Measurements from ENCODE around the gene UBAP2. TPM values are rescaled to one million over a fixed set of nuclear protein-coding genes. Genes with fewer than 3 reads are reported as not detected.

UBAP2 gene
- total RNA-seq, 1 donor from 2014 or later = 73.3 TPM

DNA sequence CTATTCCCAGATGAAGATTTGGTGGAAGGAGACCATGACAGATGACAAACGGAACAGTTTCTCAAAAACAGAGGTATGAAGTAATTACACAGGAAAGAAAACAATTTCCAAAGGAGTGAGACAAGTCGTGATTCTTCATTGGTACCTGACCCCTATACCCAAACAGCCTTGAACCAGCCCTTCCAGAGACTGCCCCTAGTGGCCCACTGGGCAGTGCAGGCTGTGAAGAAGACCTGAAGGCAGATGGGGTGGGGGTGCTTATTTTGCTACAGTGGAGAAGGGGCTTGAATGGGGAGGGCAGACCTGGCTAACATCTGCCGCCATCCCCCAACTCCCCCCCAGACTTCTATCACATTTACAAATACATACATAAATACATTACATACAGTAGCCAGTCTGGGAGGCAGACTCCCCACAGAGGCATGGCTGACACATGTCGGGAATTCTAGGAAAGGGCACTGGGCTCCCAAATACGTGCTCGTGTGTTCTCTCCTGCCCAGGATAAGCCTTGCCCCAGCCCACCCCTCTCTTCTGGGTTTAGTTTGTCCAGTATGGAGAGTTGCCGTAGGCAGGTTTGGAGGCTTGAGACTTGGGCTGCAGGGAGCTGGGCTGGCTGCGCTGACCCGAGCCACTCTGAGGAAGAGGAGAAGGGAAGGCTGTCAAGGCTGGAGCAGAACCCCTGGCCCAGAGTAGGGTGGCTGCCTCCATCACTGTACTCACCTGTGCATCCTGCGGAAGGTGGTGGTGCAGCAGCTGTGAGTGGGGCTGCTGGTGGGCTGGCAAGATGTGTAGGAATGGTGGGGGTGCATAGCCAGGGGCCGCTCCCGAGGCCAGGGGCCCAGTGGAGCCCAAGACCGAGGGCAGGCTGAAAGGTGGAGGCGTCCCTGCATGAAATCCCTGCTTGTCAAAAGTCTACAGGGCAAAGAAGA is 126.5 kb downstream of the UBAP2 start:
- no peak overlapping the region for H3K4me2 ChIP-seq (ENCODE audit: low read length)
- peaks cover 45% of the 10 kb centered on the region for H3K36me3 ChIP-seq (ENCODE audit: insufficient read depth, low read length)
- H3K27me3 Mint-ChIP-seq (ENCODE audit: low read depth, unreplicated experiment) = no peaks in the 10 kb centered on the region
- H3K36me3 Mint-ChIP-seq (ENCODE audit: low read depth, unreplicated experiment) = peaks cover 17% of the 10 kb centered on the region
- no peaks in the 10 kb centered on the region for H3K9me3 ChIP-seq (ENCODE audit: insufficient read depth, low read depth, low read length)
- FAIRE-seq (no peak), DNase-seq (ENCODE audit: low read depth) (no peak)
- no peaks in the 10 kb centered on the region for H3K9me3 Mint-ChIP-seq (ENCODE audit: unreplicated experiment)
- H3K9ac ChIP-seq (ENCODE audit: low read length) = no peak overlapping the region
- H3K4me1 Mint-ChIP-seq (ENCODE audit: low read depth, unreplicated experiment) = peaks cover 6% of the 10 kb centered on the region
- no peak overlapping the region for H2AFZ ChIP-seq (ENCODE audit: low read depth, low read length)
- H3K4me1 ChIP-seq (ENCODE audit: insufficient read depth, low read length) = no peaks in the 10 kb centered on the region
- H3K27ac ChIP-seq (ENCODE audit: low read depth, low read length) = no peak overlapping the region
- H3K27ac Mint-ChIP-seq (ENCODE audit: unreplicated experiment) = no peak overlapping the region
- no peaks in the 10 kb centered on the region for H3K79me2 ChIP-seq (ENCODE audit: insufficient read depth, low read length)
- TF ChIP-seq EZH2 (IDR thresholded peaks at IDR 0.05; ENCODE audit: insufficient read depth, low read length) = no peak
- TF ChIP-seq, protein P1, sequence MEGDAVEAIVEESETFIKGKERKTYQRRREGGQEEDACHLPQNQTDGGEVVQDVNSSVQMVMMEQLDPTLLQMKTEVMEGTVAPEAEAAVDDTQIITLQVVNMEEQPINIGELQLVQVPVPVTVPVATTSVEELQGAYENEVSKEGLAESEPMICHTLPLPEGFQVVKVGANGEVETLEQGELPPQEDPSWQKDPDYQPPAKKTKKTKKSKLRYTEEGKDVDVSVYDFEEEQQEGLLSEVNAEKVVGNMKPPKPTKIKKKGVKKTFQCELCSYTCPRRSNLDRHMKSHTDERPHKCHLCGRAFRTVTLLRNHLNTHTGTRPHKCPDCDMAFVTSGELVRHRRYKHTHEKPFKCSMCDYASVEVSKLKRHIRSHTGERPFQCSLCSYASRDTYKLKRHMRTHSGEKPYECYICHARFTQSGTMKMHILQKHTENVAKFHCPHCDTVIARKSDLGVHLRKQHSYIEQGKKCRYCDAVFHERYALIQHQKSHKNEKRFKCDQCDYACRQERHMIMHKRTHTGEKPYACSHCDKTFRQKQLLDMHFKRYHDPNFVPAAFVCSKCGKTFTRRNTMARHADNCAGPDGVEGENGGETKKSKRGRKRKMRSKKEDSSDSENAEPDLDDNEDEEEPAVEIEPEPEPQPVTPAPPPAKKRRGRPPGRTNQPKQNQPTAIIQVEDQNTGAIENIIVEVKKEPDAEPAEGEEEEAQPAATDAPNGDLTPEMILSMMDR (IDR thresholded peaks at IDR 0.05; ENCODE audit: insufficient read depth, low read depth, low read length) = peak; percentile 60
- no peak overlapping the region for H3K4me3 ChIP-seq (ENCODE audit: insufficient read depth, low read depth, low read length)
- H4K20me1 ChIP-seq (ENCODE audit: insufficient read depth, low read length) = peaks cover 81% of the 10 kb centered on the region
- H3K4me3 Mint-ChIP-seq (ENCODE audit: unreplicated experiment) = no peak overlapping the region
- no peaks in the 10 kb centered on the region for H3K27me3 ChIP-seq (ENCODE audit: insufficient read depth, low read length)

DNA sequence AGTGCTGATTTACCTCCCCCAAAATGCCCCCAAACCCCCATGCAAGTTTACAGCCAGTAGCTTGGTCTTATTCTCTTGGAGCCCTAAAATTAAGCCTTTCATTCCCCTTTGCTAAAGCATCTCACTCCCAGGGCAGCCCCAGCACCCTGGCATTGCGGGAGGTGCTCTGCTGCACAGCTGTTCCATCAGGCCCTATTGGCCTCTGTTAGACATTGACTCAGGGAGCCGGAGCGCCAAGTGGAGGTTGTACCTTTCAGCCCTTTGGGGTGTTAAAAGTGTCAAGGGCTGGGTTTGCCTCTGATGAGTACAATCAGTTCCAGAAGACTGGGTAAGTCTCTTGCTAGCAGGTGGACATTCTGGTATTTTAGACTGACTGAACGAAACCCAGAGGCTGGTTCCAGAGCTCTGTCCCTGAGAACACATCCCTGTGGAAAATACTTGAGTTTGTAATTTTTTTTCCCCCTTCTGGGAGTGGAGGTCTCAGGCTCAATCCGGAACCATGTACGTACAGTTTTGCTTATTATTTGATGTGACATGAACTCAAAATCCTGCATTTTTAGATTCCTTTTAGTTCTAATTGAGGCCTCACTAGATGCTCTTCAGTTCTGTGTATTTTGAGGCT is 129.3 kb downstream of the UBAP2 start:
- FAIRE-seq = no peak
- Histone ChIP-seq H3K27me3 (ENCODE audit: insufficient read depth, low read length) (no peaks in the 10 kb centered on the region), H3K9me3 (ENCODE audit: insufficient read depth, low read depth, low read length) (no peaks in the 10 kb centered on the region), H3K4me2 (ENCODE audit: low read length) (no peak overlapping the region), H3K27ac (ENCODE audit: low read depth, low read length) (no peak overlapping the region), H3K79me2 (ENCODE audit: insufficient read depth, low read length) (peaks cover 12% of the 10 kb centered on the region), H3K4me3 (ENCODE audit: insufficient read depth, low read depth, low read length) (no peak overlapping the region), H2AFZ (ENCODE audit: low read depth, low read length) (no peak overlapping the region), H4K20me1 (ENCODE audit: insufficient read depth, low read length) (peaks cover 82% of the 10 kb centered on the region), H3K9ac (ENCODE audit: low read length) (no peak overlapping the region), H3K4me1 (ENCODE audit: insufficient read depth, low read length) (no peaks in the 10 kb centered on the region), H3K36me3 (ENCODE audit: insufficient read depth, low read length) (peaks cover 55% of the 10 kb centered on the region)
- Mint-ChIP-seq H3K27me3 (ENCODE audit: low read depth, unreplicated experiment) (no peaks in the 10 kb centered on the region), H3K36me3 (ENCODE audit: low read depth, unreplicated experiment) (peaks cover 15% of the 10 kb centered on the region), H3K9me3 (ENCODE audit: unreplicated experiment) (no peaks in the 10 kb centered on the region), H3K4me3 (ENCODE audit: unreplicated experiment) (no peak overlapping the region), H3K4me1 (ENCODE audit: low read depth, unreplicated experiment) (peaks cover 3% of the 10 kb centered on the region), H3K27ac (ENCODE audit: unreplicated experiment) (no peak overlapping the region)
- DNase-seq (ENCODE audit: low read depth) = no peak
- no peak for TF ChIP-seq EZH2 (IDR thresholded peaks at IDR 0.05; ENCODE audit: insufficient read depth, low read length)
- TF ChIP-seq, protein P1 (IDR thresholded peaks at IDR 0.05; ENCODE audit: insufficient read depth, low read depth, low read length) = no peak

Measured in astrocyte (in vitro differentiated cells and primary cell).